Measurements from ENCODE around the gene RYR2. TPM values are rescaled to one million over a fixed set of nuclear protein-coding genes. Genes with fewer than 3 reads are reported as not detected.
"Not testable (repeated sequence)": the region's sequence is repeated elsewhere in the genome, so short reads cannot be mapped to it uniquely, and the experiment has no call there.

RYR2 gene
- total and polyA plus RNA-seq, 4 experiments from 2014 or later: not detected

DNA sequence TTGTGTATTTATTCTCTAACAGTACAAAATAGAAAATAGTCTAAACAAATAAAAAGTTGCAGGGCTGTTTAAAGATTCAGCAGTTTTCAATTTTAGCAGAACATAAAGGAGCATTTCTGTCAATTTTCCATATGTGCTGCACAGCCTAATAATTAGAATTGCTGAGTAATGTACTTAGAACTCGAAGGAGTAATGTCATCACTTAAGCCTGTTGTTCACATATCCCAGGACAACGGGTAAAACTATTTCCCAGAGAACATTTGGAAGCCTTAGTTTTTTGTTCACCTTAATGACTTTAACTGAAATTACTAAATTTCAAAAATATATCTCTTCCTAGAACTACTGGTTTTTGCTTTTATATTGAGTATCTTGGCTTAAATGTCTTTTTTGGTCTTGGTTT, 767.1 kb downstream of the RYR2 start:
- no peaks in the 10 kb centered on the region for H3K36me3 Mint-ChIP-seq
- intact Hi-C loops (cut with micrococcal nuclease): no loop called here
- ChIA-PET CTCF (ENCODE audit: partially characterized antibody) (interaction anchor here (3.1 kb wide), 1 partner anchor 9 kb away, joined by 20 read pairs; no protein-coding TSS in a partner anchor), POLR2A (ENCODE audit: partially characterized antibody) (no interaction called here)
- H3K27me3 Mint-ChIP-seq: peaks cover 0 to 3% of the 10 kb centered on the region in 2 donors
- no peak for DNase-seq
- no peak overlapping the region for H3K27ac ChIP-seq (ENCODE audit: low read depth, low read length)
- H3K4me1 Mint-ChIP-seq: peaks cover 0 to 6% (median under 1%) of the 10 kb centered on the region in 4 donors
- H3K4me3 ChIP-seq (ENCODE audit: low read length in 2 of 2): no peak overlapping the region
- H3K4me1 ChIP-seq (ENCODE audit: insufficient read depth, low read length): no peaks in the 10 kb centered on the region
- no peaks in the 10 kb centered on the region for H3K9me3 ChIP-seq (ENCODE audit: control insufficient read depth in 1 of 2, low read length in 2 of 2)
- no peak overlapping the region for H3K27ac Mint-ChIP-seq
- H3K9me3 Mint-ChIP-seq: no peaks in the 10 kb centered on the region
- H3K36me3 ChIP-seq (ENCODE audit: insufficient read depth, low read length): no peaks in the 10 kb centered on the region
- H3K27me3 ChIP-seq (ENCODE audit: insufficient read depth, low read length): no peaks in the 10 kb centered on the region
- H3K4me3 Mint-ChIP-seq: no peak overlapping the region

- POLR2A ChIA-PET (ENCODE audit: partially characterized antibody): no interaction called here
- Mint-ChIP-seq H3K4me1 (peaks cover 0 to 6% (median under 1%) of the 10 kb centered on the region in 4 donors), H3K27ac (no peak overlapping the region), H3K4me3 (no peak overlapping the region), H3K36me3 (no peaks in the 10 kb centered on the region), H3K27me3 (peaks cover 0 to 3% of the 10 kb centered on the region in 2 donors), H3K9me3 (peaks cover 0 to 3% (median 0%) of the 10 kb centered on the region in 8 donors)
- H3K27ac ChIP-seq (ENCODE audit: low read depth, low read length): no peak overlapping the region
- H3K4me3 ChIP-seq (ENCODE audit: low read length in 2 of 2): no peak overlapping the region
- no peaks in the 10 kb centered on the region for H3K36me3 ChIP-seq (ENCODE audit: insufficient read depth, low read length)
- no peaks in the 10 kb centered on the region for H3K4me1 ChIP-seq (ENCODE audit: insufficient read depth, low read length)
- no peaks in the 10 kb centered on the region for H3K9me3 ChIP-seq (ENCODE audit: control insufficient read depth in 1 of 2, low read length in 2 of 2)
- intact Hi-C loops (cut with micrococcal nuclease): no loop called here
- DNase-seq: no peak
- no peaks in the 10 kb centered on the region for H3K27me3 ChIP-seq (ENCODE audit: insufficient read depth, low read length)
- CTCF ChIA-PET (ENCODE audit: partially characterized antibody): interaction anchor here (1.0 kb wide), 3 partner anchors 9 to 15 kb away, joined by 3 to 4 read pairs (median 3); no protein-coding TSS in a partner anchor
Observed at GRCh38 chr1:237811633-237812032, 769.6 kb downstream of the RYR2 start.

- H3K27ac ChIP-seq (ENCODE audit: low read depth, low read length): no peak overlapping the region
- no peaks in the 10 kb centered on the region for H3K27me3 ChIP-seq (ENCODE audit: insufficient read depth, low read length)
- H3K4me1 Mint-ChIP-seq: peaks cover 0 to 6% (median under 1%) of the 10 kb centered on the region in 4 donors
- H3K27ac Mint-ChIP-seq: no peak overlapping the region
- no peaks in the 10 kb centered on the region for H3K9me3 ChIP-seq (ENCODE audit: control insufficient read depth in 1 of 2, low read length in 2 of 2)
- no peak for DNase-seq
- POLR2A ChIA-PET (ENCODE audit: partially characterized antibody): no interaction called here
- H3K4me3 ChIP-seq (ENCODE audit: low read length in 2 of 2): no peak overlapping the region
- intact Hi-C loops (cut with micrococcal nuclease): no loop called here
- peaks cover 0 to 3% (median 0%) of the 10 kb centered on the region in 8 donors for H3K9me3 Mint-ChIP-seq
- H3K4me3 Mint-ChIP-seq: no peak overlapping the region
- H3K36me3 ChIP-seq (ENCODE audit: insufficient read depth, low read length): no peaks in the 10 kb centered on the region
- H3K36me3 Mint-ChIP-seq: no peaks in the 10 kb centered on the region
- peaks cover 0 to 1% of the 10 kb centered on the region in 2 donors for H3K27me3 Mint-ChIP-seq
- CTCF ChIA-PET (ENCODE audit: partially characterized antibody): interaction anchor here (1.0 kb wide), 3 partner anchors 9 to 15 kb away, joined by 3 to 4 read pairs (median 3); no protein-coding TSS in a partner anchor
- H3K4me1 ChIP-seq (ENCODE audit: insufficient read depth, low read length): no peaks in the 10 kb centered on the region
Observed at GRCh38 chr1:237812061-237812460, 770.1 kb downstream of the RYR2 start.

- Histone ChIP-seq H3K4me1 (ENCODE audit: insufficient read depth, low read length) (no peaks in the 10 kb centered on the region), H3K4me3 (ENCODE audit: low read length in 2 of 2) (no peak overlapping the region), H3K27ac (ENCODE audit: low read depth, low read length) (no peak overlapping the region), H3K27me3 (ENCODE audit: insufficient read depth, low read length) (no peaks in the 10 kb centered on the region), H3K36me3 (ENCODE audit: insufficient read depth, low read length) (no peaks in the 10 kb centered on the region), H3K9me3 (ENCODE audit: control insufficient read depth in 1 of 2, low read length in 2 of 2) (no peaks in the 10 kb centered on the region)
- no peak for DNase-seq
- no peaks in the 10 kb centered on the region for H3K36me3 Mint-ChIP-seq
- H3K27ac Mint-ChIP-seq: no peak overlapping the region
- peaks cover 0 to 6% (median under 1%) of the 10 kb centered on the region in 4 donors for H3K4me1 Mint-ChIP-seq
- no peak overlapping the region for H3K4me3 Mint-ChIP-seq
- intact Hi-C loops (cut with micrococcal nuclease): no loop called here
- POLR2A ChIA-PET (ENCODE audit: partially characterized antibody): no interaction called here
- CTCF ChIA-PET (ENCODE audit: partially characterized antibody): interaction anchor here (1.1 kb wide), 2 partner anchors 8 to 11 kb away, joined by 3 to 6 read pairs; no protein-coding TSS in a partner anchor
- peaks cover 0 to 3% (median 0%) of the 10 kb centered on the region in 8 donors for H3K9me3 Mint-ChIP-seq
- peaks cover 1 to 3% of the 10 kb centered on the region in 2 donors for H3K27me3 Mint-ChIP-seq
Observed at GRCh38 chr1:237814319-237814924, 772.4 kb downstream of the RYR2 start.

- H3K4me1 Mint-ChIP-seq: no peaks in the 10 kb centered on the region
- ChIA-PET POLR2A (ENCODE audit: partially characterized antibody) (no interaction called here), CTCF (ENCODE audit: partially characterized antibody) (interaction anchor here (1.3 to 2.8 kb wide), 2 partner anchors 9 to 10 kb away, joined by 3 to 20 read pairs; no protein-coding TSS in a partner anchor)
Observed at GRCh38 chr1:237817277-237817676, 775.3 kb downstream of the RYR2 start.

GRCh38 chr1:237820634-237821033, 778.6 kb downstream of the RYR2 start:
- H3K4me3 Mint-ChIP-seq; DNase-seq; H3K36me3 ChIP-seq (ENCODE audit: insufficient read depth, low read length); H3K4me1 Mint-ChIP-seq; H3K9me3 ChIP-seq (ENCODE audit: control insufficient read depth in 1 of 2, low read length in 2 of 2); H3K36me3 Mint-ChIP-seq; H3K27ac ChIP-seq (ENCODE audit: low read depth, low read length); CTCF ChIA-PET (ENCODE audit: partially characterized antibody); H3K27me3 Mint-ChIP-seq; POLR2A ChIA-PET (ENCODE audit: partially characterized antibody); H3K4me1 ChIP-seq (ENCODE audit: insufficient read depth, low read length); intact Hi-C loops (cut with micrococcal nuclease); H3K27ac Mint-ChIP-seq; H3K4me3 ChIP-seq (ENCODE audit: low read length in 2 of 2); H3K27me3 ChIP-seq (ENCODE audit: insufficient read depth, low read length): not testable (repeated sequence)
- peaks cover 0 to 11% (median 1%) of the 10 kb centered on the region in 8 donors for H3K9me3 Mint-ChIP-seq

More at GRCh38 chr1:237817277-237817676, 775.3 kb downstream of the RYR2 start:
- no peak for DNase-seq
- Mint-ChIP-seq H3K27ac (no peak overlapping the region), H3K36me3 (no peaks in the 10 kb centered on the region), H3K9me3 (peaks cover 0 to 3% (median 0%) of the 10 kb centered on the region in 8 donors), H3K27me3 (peaks cover 3 to 9% of the 10 kb centered on the region in 2 donors), H3K4me3 (no peak overlapping the region)
- intact Hi-C loops (cut with micrococcal nuclease): loop anchor here (1.0 kb wide), 1 partner anchor 11 kb away; no protein-coding TSS in a partner anchor
- Histone ChIP-seq H3K27me3 (ENCODE audit: insufficient read depth, low read length) (no peaks in the 10 kb centered on the region), H3K4me3 (ENCODE audit: low read length in 2 of 2) (no peak overlapping the region), H3K36me3 (ENCODE audit: insufficient read depth, low read length) (no peaks in the 10 kb centered on the region), H3K27ac (ENCODE audit: low read depth, low read length) (no peak overlapping the region), H3K9me3 (ENCODE audit: control insufficient read depth in 1 of 2, low read length in 2 of 2) (no peaks in the 10 kb centered on the region), H3K4me1 (ENCODE audit: insufficient read depth, low read length) (no peaks in the 10 kb centered on the region)

- intact Hi-C loops (cut with micrococcal nuclease): no loop called here
- Mint-ChIP-seq H3K4me3 (no peak overlapping the region), H3K4me1 (no peaks in the 10 kb centered on the region), H3K27me3 (peaks cover 1 to 2% of the 10 kb centered on the region in 2 donors), H3K27ac (no peak overlapping the region), H3K36me3 (no peaks in the 10 kb centered on the region), H3K9me3 (peaks cover 0 to 2% (median 0%) of the 10 kb centered on the region in 8 donors)
- Histone ChIP-seq H3K9me3 (ENCODE audit: control insufficient read depth in 1 of 2, low read length in 2 of 2) (no peaks in the 10 kb centered on the region), H3K4me1 (ENCODE audit: insufficient read depth, low read length) (no peaks in the 10 kb centered on the region), H3K27ac (ENCODE audit: low read depth, low read length) (no peak overlapping the region), H3K36me3 (ENCODE audit: insufficient read depth, low read length) (no peaks in the 10 kb centered on the region), H3K4me3 (ENCODE audit: low read length in 2 of 2) (no peak overlapping the region), H3K27me3 (ENCODE audit: insufficient read depth, low read length) (no peaks in the 10 kb centered on the region)
- ChIA-PET POLR2A (ENCODE audit: partially characterized antibody) (no interaction called here), CTCF (ENCODE audit: partially characterized antibody) (no interaction called here)
- DNase-seq: no peak
Observed at GRCh38 chr1:237832858-237833257, 790.9 kb downstream of the RYR2 start.

All from CD4-positive, alpha-beta memory T cell (primary cell).